CD14-positive monocyte (primary cell): ENCODE results near the gene PTK6. TPM values are rescaled to one million over a fixed set of nuclear protein-coding genes. Genes with fewer than 3 reads are reported as not detected.
A peak's percentile ranks its signal among the peaks of the same experiment; 100 is the strongest.

ENCODE experiments used
- DNase-seq, 3 donors: peaks; one replicate each; pipeline ENCODE4 v3.0.0-alpha.2; 2011 to 2022
- H2AFZ ChIP-seq: 2 replicates; pipeline ENCODE4 v1.6.0; 2012; ENCODE audit warnings: mild to moderate bottlenecking, low read depth, low read length, inconsistent platforms; ENCODE audit not compliant: insufficient read depth, poor library complexity, severe bottlenecking
- H3K27ac ChIP-seq, 2 donors: 1 replicate in 1 of 2; 2 replicates in 1 of 2; pipeline ENCODE4 v1.5.1; 2012 to 2013; ENCODE audit warnings: low read length in 2 of 2, control low read depth in 1 of 2, inconsistent platforms in 1 of 2, low read depth in 1 of 2, mild to moderate bottlenecking in 1 of 2
- H3K27me3 ChIP-seq, 2 donors: one replicate each; pipeline versions ENCODE4 v1.6.0 to v1.6.1; 2011 to 2013; ENCODE audit warnings: low read length in 2 of 2; ENCODE audit not compliant: control insufficient read depth in 2 of 2, insufficient read depth in 2 of 2
- H3K36me3 ChIP-seq, 2 donors: replicated peaks in 1 of 2; 1 replicate in 1 of 2; 2 replicates in 1 of 2; pipeline versions ENCODE4 v1.5.1 to v1.6.1; 2012 to 2013; ENCODE audit warnings: low read length in 2 of 2, control low read depth in 1 of 2, inconsistent platforms in 1 of 2, mild to moderate bottlenecking in 1 of 2; ENCODE audit not compliant: insufficient read depth in 2 of 2, control insufficient read depth in 1 of 2
- H3K4me1 ChIP-seq, 2 donors: 1 replicate in 1 of 2; 2 replicates in 1 of 2; pipeline versions ENCODE4 v1.5.1 to v1.6.1; 2012 to 2013; ENCODE audit warnings: low read length in 2 of 2, control low read depth in 1 of 2, inconsistent platforms in 1 of 2, mild to moderate bottlenecking in 1 of 2, moderate library complexity in 1 of 2; ENCODE audit not compliant: insufficient read depth in 2 of 2, control insufficient read depth in 1 of 2
- H3K4me2 ChIP-seq: replicated peaks from 2 replicates; pipeline ENCODE3; 2012; ENCODE audit warnings: low read length, moderate library complexity, mild to moderate bottlenecking; ENCODE audit not compliant: poor library complexity, severe bottlenecking; ENCODE audit errors: extremely low read depth
- H3K4me3 ChIP-seq, 3 experiments: fragments of 200-600 bp in 1 of 3; sonication (generic) in 1 of 3; replicated peaks in 1 of 3; 1 replicate in 2 of 3; 2 replicates in 1 of 3; pipeline ENCODE4 v1.5.1; 2011 to 2013; ENCODE audit warnings: low read length in 3 of 3, mild to moderate bottlenecking in 3 of 3, control low read depth in 2 of 3, low read depth in 2 of 3, inconsistent platforms in 1 of 3, moderate library complexity in 1 of 3
- H3K79me2 ChIP-seq: 2 replicates; pipeline ENCODE4 v1.6.0; 2012; ENCODE audit warnings: mild to moderate bottlenecking, control low read depth, inconsistent platforms, low read length, moderate library complexity; ENCODE audit not compliant: insufficient read depth
- H3K9ac ChIP-seq: 2 replicates; pipeline ENCODE4 v1.6.0; 2017; ENCODE audit warnings: low read length, mild to moderate bottlenecking; ENCODE audit not compliant: insufficient read depth, poor library complexity, severe bottlenecking
- H3K9me3 ChIP-seq, 2 donors: replicated peaks in 1 of 2; 1 replicate in 1 of 2; 2 replicates in 1 of 2; pipeline versions ENCODE4 v1.5.1 to v1.6.1; 2012 to 2013; ENCODE audit warnings: low read length in 2 of 2, control low read depth in 1 of 2; ENCODE audit not compliant: control insufficient read depth in 1 of 2, insufficient read depth in 1 of 2
- H4K20me1 ChIP-seq: 2 replicates; pipeline ENCODE4 v1.6.0; 2012; ENCODE audit warnings: mild to moderate bottlenecking, low read length, control low read depth, moderate library complexity; ENCODE audit not compliant: insufficient read depth
- H3K27ac Mint-ChIP-seq, 7 donors: one replicate each; pipeline ENCODE4 v1.8.0; 2020; ENCODE audit warnings: mild to moderate bottlenecking in 7 of 7, mixed read lengths in 7 of 7, moderate library complexity in 6 of 7, inconsistent platforms in 2 of 7
- H3K27me3 Mint-ChIP-seq, 3 donors: one replicate each; pipeline ENCODE4 v1.8.0; 2021 to 2022; ENCODE audit warnings: low read depth in 3 of 3, mild to moderate bottlenecking in 3 of 3, mixed read lengths in 3 of 3, moderate library complexity in 3 of 3, inconsistent platforms in 1 of 3
- H3K36me3 Mint-ChIP-seq, 2 donors: one replicate each; pipeline ENCODE4 v1.8.0; 2020; ENCODE audit warnings: mixed read lengths in 2 of 2, inconsistent platforms in 1 of 2, mild to moderate bottlenecking in 1 of 2
- H3K4me1 Mint-ChIP-seq: one replicate; pipeline ENCODE4 v1.8.0; 2020; ENCODE audit warnings: mild to moderate bottlenecking, mixed read lengths
- H3K4me3 Mint-ChIP-seq, 2 donors: one replicate each; pipeline ENCODE4 v1.8.0; 2020; ENCODE audit warnings: mild to moderate bottlenecking in 2 of 2, mixed read lengths in 2 of 2, moderate library complexity in 1 of 2
- H3K9me3 Mint-ChIP-seq, 7 donors: one replicate each; pipeline ENCODE4 v1.8.0; 2020 to 2022; ENCODE audit warnings: mixed read lengths in 7 of 7, mild to moderate bottlenecking in 6 of 7, moderate library complexity in 6 of 7, inconsistent platforms in 2 of 7
- WGBS: methylation state at CpG from one replicate; pipeline ENCODE4 v1.1.5; 2013; ENCODE audit warnings: missing lambda C conversion rate; ENCODE audit not compliant: insufficient coverage; 5-methylcytosine and 5-hydroxymethylcytosine counted together
- intact Hi-C, 2 donors: fragments of 100-400 bp; cut with micrococcal nuclease; formaldehyde crosslinking; loops; one replicate each; pipeline versions ENCODE4 v1.15.0 to v1.15.1; 2023
- polyA plus RNA-seq, 3 donors: library from polyadenylated mRNA; depleted of rRNA in 1 of 3; unstranded in 2 of 3; stranded (reverse) in 1 of 3; fragments of 300-500 nt in 2 of 3; fragments of >200 nt in 1 of 3; fragmentation: Illumina TruSeq in 2 of 3; gene quantifications; 1 replicate in 2 of 3; 2 replicates in 1 of 3; pipeline ENCODE4 v1.2.3, GENCODE V29; 2012 to 2021
- TF ChIP-seq, protein P1 (sequence below): fragments of 200-600 bp; IDR thresholded peaks from one replicate; pipeline ENCODE4 v1.8.0; 2022; ENCODE audit warnings: antibody characterized with exemption, mild to moderate bottlenecking

Gene PTK6
- polyA plus RNA-seq, 3 donors = 0.66 to 4.1 (median 1.5) TPM

DNA sequence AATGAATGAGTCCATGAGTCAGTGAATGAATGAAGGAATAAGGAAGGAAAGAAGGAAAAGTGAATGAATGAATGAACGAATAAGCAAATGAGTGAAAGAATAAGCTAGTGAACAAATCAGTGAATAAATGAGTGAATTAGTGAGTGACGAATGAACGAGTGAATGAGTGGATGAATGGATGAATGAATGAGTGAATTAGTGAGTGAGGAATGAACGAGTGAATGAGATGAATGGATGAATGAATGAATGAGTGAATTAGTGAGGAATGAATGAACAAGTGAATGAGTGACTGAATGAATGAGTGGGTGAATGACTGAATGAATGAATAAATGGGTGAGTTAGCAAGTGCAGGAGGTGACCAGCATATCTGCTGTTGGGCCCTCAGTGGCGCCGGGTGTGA lies 6.6 kb upstream of the PTK6 start:
- H3K36me3 ChIP-seq = no peaks in the 10 kb centered on the region
- no peaks in the 10 kb centered on the region for H3K36me3 Mint-ChIP-seq
- H3K9ac ChIP-seq = no peak overlapping the region
- no peaks in the 10 kb centered on the region for H3K79me2 ChIP-seq
- peaks cover 19 to 60% (median 26%) of the 10 kb centered on the region in 3 donors for H3K27me3 Mint-ChIP-seq
- TF ChIP-seq, protein P1, sequence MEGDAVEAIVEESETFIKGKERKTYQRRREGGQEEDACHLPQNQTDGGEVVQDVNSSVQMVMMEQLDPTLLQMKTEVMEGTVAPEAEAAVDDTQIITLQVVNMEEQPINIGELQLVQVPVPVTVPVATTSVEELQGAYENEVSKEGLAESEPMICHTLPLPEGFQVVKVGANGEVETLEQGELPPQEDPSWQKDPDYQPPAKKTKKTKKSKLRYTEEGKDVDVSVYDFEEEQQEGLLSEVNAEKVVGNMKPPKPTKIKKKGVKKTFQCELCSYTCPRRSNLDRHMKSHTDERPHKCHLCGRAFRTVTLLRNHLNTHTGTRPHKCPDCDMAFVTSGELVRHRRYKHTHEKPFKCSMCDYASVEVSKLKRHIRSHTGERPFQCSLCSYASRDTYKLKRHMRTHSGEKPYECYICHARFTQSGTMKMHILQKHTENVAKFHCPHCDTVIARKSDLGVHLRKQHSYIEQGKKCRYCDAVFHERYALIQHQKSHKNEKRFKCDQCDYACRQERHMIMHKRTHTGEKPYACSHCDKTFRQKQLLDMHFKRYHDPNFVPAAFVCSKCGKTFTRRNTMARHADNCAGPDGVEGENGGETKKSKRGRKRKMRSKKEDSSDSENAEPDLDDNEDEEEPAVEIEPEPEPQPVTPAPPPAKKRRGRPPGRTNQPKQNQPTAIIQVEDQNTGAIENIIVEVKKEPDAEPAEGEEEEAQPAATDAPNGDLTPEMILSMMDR = no peak
- H3K27me3 ChIP-seq = peaks cover 0 to 49% of the 10 kb centered on the region in 2 donors
- peaks cover 0 to 2% of the 10 kb centered on the region in 2 donors for H3K4me1 ChIP-seq
- no peaks in the 10 kb centered on the region for H4K20me1 ChIP-seq
- peaks cover 2% of the 10 kb centered on the region for H3K4me1 Mint-ChIP-seq
- peaks cover 0 to 1% (median 0%) of the 10 kb centered on the region in 7 donors for H3K9me3 Mint-ChIP-seq
- intact Hi-C loops = no loop called here
- H3K27ac ChIP-seq = no peak overlapping the region
- no peak for DNase-seq
- peak overlapping the region in 1 of 2 donors; percentile 1 for H3K4me3 Mint-ChIP-seq
- no peak overlapping the region for H3K4me2 ChIP-seq
- WGBS = 95% methylated on average over 6 of the region's 6 CpGs
- no peak overlapping the region for H3K4me3 ChIP-seq
- H3K27ac Mint-ChIP-seq = no peak overlapping the region
- H3K9me3 ChIP-seq = no peaks in the 10 kb centered on the region
- no peak overlapping the region for H2AFZ ChIP-seq

DNA sequence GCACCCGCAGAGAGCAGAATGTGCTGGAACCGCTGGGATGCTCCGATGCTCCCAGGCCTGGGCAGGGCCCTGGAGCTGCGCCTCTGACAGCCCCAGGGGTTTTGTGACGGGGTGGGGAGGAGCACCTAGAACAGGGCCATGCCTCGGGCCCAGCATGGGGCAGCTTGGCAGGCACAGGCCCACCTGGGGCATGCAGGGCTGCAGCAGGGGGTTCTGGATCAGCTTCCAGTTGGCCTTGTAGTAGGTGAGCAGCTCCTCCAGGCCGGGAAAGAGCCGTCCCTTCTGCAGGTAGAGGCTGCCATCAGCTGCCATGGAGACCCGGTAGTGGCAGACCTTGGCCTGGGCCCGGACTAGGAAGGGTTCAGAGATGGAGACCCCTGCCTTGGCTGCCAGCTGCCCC lies 6.0 kb upstream of the PTK6 start:
- Mint-ChIP-seq H3K27me3 (peaks cover 17 to 54% (median 20%) of the 10 kb centered on the region in 3 donors), H3K27ac (no peak overlapping the region), H3K4me3 (no peak overlapping the region), H3K36me3 (no peaks in the 10 kb centered on the region), H3K9me3 (peaks cover 0 to 1% (median 0%) of the 10 kb centered on the region in 7 donors), H3K4me1 (peaks cover 4% of the 10 kb centered on the region)
- H3K27me3 ChIP-seq = peaks cover 0 to 44% of the 10 kb centered on the region in 2 donors
- intact Hi-C loops = no loop called here
- no peak overlapping the region for H3K4me3 ChIP-seq
- H3K36me3 ChIP-seq = no peaks in the 10 kb centered on the region
- H2AFZ ChIP-seq = no peak overlapping the region
- WGBS = 93% methylated on average over 10 of the region's 10 CpGs
- no peaks in the 10 kb centered on the region for H3K9me3 ChIP-seq
- no peak overlapping the region for H3K27ac ChIP-seq
- H3K4me1 ChIP-seq = peaks cover 4 to 8% of the 10 kb centered on the region in 2 donors
- no peak overlapping the region for H3K4me2 ChIP-seq
- TF ChIP-seq, protein P1 = no peak
- no peaks in the 10 kb centered on the region for H3K79me2 ChIP-seq
- no peaks in the 10 kb centered on the region for H4K20me1 ChIP-seq
- no peak overlapping the region for H3K9ac ChIP-seq
- DNase-seq = no peak
